ENCODE results near the gene HMBS.
"Not testable (repeated sequence)": the region's sequence is repeated elsewhere in the genome, so short reads cannot be mapped to it uniquely, and the experiment has no call there.

HMBS gene

DNA sequence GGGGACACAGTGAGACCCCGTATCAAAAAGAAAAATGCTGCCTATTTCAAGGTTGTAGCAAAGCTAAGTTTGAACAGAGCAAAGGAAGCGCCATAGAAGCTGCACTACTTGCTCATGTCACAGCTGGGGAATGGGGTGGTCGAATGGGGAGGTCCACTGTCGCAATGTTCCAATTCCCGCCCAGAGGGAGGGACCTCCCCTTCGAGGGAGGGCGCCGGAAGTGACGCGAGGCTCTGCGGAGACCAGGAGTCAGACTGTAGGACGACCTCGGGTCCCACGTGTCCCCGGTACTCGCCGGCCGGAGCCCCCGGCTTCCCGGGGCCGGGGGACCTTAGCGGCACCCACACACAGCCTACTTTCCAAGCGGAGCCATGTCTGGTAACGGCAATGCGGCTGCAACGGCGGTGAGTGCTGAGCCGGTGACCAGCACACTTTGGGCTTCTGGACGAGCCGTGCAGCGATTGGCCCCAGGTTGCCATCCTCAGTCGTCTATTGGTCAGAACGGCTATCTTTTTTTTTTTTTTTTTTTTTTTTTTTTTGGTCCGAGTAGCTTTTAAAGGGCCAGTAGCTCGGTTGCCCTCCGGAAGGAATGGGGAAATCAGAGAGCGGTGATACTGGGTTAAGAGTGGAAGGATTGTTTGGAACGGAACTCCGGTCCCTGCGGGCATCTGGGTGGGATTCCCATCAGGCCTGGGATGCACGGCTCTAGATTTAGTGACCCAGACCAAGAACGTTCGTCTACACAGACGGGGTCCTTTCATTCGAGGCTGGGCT is at the start of gene HMBS:
Gene HMBS (plus strand): TSS at position 219 of the 774 bp plus-strand sequence. CDS start 153 bp downstream, at position 372.
- peak; percentile 91 for DNase-seq

DNA sequence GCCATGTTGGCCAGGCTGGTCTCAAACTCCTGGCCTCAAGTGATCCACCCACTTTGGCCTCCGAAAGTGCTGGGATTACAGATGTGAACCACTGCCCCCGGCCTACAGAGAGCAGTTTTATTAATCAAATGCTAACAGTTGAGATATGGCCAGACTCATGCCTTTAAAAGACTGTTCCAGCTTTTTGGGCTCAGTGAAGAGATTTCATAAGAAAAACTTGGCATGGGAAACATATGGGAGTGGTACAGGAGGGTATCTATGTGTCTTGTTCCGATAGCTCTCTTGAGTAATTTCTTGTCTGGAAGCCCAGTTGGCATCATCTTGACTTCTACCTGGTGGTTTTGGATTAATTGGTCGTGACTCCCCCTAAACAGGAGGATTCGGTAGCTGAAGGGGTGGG is 45.8 kb upstream of the HMBS start:
- no peak for DNase-seq

- not testable (repeated sequence) for DNase-seq
Measured at GRCh38 chr11:119039471-119039870, 45.2 kb upstream of the HMBS start.

- no peak for DNase-seq
Measured at GRCh38 chr11:119041821-119042514, 42.7 kb upstream of the HMBS start.

- DNase-seq, result no peak
Measured at GRCh38 chr11:119042927-119043326, 41.8 kb upstream of the HMBS start.

DNA sequence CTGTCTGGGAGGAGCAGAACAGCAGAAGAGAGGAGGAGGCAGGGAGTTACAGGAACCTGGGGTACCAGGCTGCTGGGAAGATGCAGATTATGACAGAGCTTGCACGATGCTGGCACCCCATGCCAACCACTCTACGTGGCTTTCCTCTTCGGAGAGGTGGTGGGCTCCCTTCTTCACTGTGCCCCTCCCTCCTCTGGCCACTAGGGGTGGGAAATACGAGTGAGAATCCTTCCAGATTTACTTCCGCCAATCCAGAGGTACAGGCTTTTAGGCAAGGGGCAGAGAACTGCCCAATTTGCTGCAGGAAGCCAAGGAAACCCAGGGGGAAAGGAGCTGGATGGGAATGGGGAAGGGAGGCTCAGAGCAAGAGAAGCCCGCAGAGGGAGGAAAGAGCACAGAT is 40.0 kb upstream of the HMBS start:
- no peak for DNase-seq

- DNase-seq, result no peak
Measured at GRCh38 chr11:119046489-119046888, 38.2 kb upstream of the HMBS start.

DNA sequence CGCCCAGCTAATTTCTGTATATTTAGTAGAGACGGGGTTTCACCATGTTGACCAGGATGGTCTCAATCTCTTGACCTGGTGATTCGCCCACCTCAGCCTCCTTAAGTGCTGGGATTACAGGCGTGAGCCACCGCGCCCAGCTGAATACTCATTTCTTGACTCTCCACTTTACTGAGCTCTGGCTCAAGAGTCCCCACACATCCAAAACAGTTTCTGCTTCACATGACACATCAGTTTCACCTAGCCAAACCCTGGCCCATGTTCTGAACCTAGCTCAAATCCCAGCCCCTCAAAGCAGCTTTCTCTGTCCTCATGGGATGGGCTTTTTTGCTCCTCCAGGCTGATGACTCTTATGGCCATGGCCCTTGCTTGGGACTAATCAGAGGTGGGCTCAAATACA is 37.5 kb upstream of the HMBS start:
- DNase-seq, result no peak

- no peak for DNase-seq
Measured at GRCh38 chr11:119048644-119049043, 36.0 kb upstream of the HMBS start.

DNA sequence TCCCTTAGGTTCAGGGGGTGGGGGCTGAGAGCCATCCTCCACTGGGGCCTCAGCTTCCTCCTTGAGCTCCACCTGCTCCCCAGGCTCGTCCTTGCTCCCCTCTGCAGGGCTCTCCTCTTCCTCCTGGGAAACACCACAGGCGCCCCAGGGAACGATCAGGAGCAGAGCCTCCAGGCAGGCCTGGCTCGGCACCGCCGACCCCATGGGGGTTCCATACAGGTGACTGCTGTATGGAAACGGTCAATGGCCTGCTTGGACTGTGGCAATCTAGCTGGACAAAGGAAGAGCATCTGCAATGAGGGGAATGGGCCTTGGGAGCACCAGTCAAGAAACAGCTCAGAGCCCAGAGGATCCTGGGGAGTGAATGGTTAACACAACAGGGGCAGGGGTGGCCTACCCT is 35.6 kb upstream of the HMBS start:
- DNase-seq, result no peak

- DNase-seq, result no peak
Measured at GRCh38 chr11:119051440-119052162, 33.1 kb upstream of the HMBS start.

DNA sequence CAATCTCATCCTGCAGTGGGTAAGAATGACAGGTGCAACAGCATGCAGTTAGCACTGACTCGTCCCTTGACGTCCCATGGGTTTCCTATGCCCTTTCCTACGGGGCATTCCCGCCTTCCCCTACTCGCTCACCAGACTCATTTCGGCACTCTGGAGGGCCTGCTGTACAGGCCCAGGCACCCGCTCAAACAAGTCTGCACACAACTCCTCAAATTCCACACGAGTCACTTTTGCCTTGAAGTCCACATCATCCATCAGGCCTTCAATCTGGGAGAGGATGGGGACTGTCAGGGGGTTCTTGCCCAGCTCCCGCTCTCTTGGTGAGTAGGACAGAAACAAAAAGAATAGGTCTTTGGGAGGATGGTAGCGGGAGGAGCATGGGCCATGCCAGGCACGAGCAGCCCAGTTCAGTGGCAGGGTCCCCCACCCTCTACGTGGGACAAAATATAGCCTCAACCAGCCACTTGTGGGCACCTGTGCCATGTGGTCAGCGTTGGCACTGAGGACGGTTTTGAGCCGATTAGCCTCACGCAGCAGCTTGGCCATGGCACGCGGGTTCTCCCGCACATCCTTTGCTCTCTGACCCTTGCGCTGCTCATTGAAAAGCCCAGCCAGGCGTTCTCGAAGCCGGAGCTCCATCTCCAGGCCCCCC is 32.4 kb upstream of the HMBS start:
- DNase-seq, result no peak

DNA sequence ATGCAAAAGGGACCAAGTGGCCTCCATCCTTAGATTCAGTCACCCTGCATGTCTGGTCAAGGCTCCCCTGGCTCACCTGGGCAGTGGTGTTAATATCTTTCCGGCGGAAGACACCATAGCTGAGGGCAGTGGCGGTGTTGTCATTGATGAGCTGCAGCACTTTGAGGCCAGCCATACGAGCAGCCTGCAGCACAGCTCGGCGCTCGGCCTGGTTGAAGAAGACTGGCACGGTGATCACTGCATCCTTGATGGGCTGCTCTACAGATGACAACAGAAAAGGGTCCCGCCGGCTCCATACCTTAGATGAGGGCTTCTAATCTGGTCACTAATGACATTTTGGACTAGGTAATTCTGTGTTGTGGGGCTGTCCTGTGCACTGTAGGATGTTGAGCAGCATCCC is 30.3 kb upstream of the HMBS start:
- no peak for DNase-seq

DNA sequence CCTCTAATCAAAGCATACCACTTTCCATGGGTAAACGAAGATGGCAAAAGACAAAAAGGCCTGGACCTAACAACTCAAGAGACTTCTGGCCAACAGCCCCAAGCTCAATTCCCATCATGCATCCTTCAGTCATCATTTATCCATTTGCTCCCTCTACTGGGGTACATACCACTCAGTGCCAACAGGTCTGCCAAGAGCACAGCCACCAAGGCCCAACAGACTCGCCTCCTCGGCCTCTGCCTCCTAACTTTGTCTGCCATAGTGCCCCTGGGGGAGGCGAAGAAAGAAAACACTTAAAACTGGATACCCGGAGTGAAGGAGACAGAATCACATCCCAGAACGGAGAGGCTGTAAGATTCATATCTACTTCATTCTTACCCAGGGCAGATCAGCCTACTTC is 28.8 kb upstream of the HMBS start:
- no peak for DNase-seq

DNA sequence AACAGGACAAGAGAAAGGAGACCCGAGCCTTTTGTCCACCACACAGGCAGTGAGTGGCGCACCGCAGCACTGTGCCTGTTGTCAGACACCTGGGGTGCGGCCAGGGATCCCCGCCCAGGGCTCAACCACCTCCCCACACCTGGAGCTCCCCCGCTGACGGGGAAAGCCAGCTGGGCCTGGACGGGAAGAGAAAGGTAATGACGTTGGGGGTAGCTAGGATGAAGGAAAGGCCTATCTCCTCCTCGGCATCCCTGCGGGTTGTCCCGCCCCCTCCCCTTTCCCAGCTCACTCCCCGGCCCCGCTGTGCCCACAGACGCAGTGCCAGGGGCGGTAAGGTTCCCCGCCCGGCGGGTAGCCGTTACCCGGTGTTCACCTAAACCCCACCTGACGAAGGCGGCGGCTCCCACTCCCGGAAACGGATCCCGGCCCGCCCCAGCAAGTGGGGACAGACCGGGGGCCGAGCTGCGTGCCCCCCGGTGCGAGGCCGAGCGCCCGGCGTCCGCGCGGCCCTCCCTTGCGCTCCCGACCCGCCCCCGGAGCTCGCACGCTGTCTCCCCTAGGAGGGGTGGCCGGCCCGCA is 28.2 kb upstream of the HMBS start:
- peak; percentile 53 for DNase-seq

DNA sequence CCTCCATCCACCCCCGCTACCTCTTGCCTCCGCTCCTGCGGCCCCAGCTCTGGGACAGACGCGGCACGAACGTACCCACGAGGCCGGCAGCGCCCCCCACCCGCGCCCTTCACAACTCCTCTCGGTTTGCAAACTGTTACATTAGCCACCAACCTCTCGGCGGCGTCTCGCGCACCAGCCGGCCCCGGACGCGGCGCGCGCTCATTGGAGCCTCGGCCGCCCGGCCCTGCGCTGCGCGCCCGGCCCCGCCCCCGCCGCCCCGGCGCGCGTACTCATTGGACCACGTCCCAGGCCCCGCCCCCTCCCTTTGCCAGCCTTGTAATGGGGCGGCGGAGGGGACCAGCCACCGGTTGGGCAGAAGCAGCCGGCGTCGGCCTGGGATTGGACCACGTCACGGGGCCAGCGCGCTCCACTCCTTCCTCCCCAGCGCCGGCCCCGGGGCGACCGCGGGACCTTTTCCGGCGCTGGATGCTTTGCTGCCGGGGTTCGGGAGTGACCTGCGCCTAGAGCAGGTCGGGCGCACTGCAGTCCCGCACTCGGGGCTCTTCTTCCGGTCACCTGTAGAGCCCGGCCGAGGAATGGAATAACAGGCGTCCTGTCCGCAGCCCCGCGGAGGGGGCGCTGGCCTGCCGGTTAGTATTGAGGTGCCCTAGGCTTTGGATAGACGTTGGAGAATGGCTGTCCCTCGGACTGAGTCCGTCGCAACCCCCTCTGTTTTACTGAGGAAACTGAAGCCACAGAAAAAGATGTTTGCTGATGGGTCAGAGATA is 27.5 kb upstream of the HMBS start, which contains the start of gene HYOU1:
Gene HYOU1 (minus strand): TSS at position 206 of the 770 bp plus-strand sequence. CDS start 1,045 bp downstream, outside the sequence.
- DNase-seq, result peak; percentile 99

DNA sequence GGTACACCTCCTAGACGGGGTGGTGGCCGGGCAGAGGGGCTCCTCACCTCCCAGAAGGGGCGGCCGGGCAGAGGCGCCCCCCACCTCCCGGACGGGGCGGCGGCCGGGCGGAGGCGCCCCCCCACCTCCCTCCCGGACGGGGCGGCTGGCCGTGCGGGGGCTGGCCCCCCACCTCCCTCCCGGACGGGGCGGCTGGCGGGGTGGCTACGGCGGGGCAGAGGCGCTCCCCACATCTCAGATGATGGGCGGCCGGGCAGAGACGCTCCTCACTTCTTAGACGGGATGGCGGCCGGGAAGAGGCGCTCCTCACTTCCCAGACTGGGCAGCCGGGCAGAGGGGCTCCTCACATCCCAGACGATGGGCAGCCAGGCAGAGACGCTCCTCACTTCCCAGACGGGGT is 25.6 kb upstream of the HMBS start:
- DNase-seq, result not testable (repeated sequence)

DNA sequence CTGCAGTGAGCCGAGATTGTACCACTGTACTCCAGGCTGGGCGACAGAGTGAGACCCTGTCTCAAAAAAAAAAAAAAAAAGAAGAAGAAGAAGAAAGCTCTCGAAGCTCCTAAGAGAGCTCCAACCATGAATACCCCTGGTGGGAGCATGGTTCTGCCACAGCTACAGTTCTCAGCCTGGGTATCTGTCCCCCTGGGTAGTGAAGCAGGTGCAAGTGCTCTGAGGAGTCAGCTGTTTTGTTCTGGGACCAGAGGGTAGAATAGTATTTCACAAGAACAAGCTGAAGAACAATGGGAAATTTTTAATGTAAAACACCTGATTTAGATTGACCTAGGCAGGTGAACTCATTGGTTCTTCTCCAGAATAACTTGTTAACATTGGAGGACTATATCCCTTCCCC is 23.4 kb upstream of the HMBS start:
- no peak for DNase-seq

GRCh38 chr11:119062779-119063178 is 21.9 kb upstream of the HMBS start:
- DNase-seq, result no peak

DNA sequence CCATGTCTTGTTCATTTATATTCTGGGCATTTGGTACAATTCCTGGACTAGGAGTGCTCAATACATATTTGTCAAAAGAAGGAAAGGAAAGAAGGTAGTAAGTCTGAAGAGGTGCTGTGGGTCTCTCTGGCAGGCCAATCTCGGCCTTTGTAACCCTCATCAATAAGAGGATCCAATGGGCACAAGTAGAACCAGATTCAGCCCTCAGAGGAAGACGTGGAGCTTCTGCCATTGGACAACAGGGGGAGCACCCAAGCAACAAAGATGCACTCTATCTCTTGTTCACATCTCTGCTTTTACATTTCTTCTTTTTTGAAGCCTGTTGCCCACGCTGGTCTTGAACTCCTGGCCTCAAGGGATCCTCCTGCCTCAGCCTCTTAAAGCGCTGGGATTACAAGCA is 19.3 kb upstream of the HMBS start:
- no peak for DNase-seq

GRCh38 chr11:119067371-119068222 is 17.1 kb upstream of the HMBS start, which contains the start of gene VPS11:
VPS11 (plus strand) TSS chr11:119067818; CDS start chr11:119067824, 6 bp downstream.
- DNase-seq, result peak; percentile 98
